NCI-H1417 treated with DMSO at 0.1 percent for 48 hours (cell line): ENCODE results near the gene BBS10.
"Not testable (repeated sequence)": the region's sequence is repeated elsewhere in the genome, so short reads cannot be mapped to it uniquely, and the experiment has no call there.

Experiments
- DNase-seq: peaks from one replicate; lab custom pipeline; 2025; lab: John Stamatoyannopoulos, UW

BBS10 gene

DNA sequence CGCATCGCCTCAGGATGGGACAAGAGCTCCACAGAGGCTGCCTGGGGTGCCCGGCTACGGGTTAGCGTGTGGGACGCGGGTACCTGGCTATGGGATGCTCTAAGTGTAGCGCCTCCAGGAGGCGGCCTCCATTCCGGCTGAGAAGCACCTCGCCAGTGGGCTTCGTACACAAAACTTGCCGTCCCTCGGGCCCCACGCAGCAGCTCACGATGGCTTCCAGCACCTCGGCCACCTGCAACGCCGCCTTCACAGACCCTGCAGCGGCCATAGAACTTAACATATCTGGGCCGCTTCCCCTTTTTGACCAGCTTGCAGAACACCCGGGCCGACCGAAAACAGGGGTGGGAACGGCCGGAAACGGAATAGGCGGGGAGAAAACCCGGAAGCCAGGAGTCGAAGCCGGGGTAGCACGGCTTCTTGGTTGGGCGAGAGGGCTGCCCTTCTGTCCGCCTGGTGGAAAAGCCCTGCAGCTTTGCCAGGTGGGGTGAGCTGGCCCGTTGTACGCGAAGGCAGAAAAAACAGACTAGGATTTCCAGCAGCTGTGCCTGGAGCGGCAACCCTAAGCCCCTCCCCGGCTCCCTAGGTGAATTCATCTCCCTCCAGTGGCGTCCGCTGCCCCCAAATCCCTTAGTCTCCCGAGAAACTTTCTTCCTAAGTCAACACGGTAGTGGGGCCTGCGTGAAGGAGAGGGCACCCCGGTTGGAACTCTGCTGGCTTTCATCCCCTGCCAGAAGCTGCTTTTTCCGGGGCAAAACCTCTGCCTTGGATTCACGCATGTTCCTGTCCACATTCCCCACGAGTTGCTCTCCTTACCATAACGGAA, at the start of gene BBS10:
Gene BBS10 (minus strand): TSS at position 337 of the 823 bp plus-strand sequence. CDS start 57 bp downstream, at position 280.
- peak; percentile 70 for DNase-seq

DNA sequence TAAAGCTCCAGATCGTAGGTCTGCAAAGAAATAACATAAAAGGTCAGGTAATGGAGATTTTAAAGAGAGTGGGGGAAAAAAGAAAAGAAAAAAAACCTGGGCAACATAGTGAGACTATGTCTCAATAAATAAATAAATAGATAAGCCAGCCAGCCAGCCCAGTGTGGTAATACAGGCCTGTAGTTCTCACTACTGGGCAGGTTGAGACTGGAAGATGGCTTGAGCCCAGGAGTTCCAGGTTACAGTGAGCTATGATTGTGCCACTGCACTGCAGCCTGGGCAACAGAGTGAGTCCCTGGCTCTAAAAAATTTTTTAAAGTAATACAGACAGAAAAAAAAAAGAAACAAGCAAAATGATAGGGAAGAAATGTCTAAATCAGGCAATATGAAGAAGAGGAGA, 43.2 kb upstream of the BBS10 start:
- no peak for DNase-seq

DNA sequence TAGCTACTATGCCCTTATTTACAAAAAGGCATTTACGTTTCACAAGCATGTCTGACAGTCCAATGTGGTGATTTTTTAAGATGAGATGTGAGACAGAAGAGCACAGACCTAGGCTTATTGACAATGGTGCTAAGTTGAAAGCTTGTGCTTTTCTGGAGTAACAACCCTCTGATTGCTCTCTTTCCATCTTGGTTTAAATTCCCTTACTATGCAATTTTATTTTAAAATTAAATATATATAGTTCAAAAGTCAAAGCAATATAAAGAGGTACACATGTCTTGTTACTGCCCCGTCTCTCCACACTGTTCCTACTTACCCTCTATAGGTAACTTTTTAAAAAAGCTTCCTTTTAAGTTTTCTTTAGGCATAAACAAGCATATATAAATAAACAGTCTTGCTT, 39.4 kb upstream of the BBS10 start:
- no peak for DNase-seq

DNA sequence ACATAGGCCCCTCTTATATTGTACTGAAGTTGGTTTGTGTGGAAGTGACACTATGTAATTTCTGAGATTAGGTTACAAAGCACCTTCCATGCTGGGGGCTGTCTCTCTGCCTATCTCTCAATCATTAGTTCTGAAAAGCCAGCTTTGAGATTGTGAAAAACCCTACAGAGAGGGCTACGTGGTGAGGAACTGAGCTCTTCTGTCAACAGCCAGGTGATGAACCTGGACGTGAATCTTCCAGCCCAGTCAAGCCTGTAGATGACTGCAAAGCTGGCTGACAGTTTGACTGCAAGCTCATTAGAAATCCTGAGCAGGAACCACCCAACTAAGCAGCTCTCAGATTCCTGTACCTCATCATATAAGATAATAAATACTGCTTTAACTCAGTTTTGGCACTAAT, 36.3 kb upstream of the BBS10 start:
- DNase-seq: no peak

DNA sequence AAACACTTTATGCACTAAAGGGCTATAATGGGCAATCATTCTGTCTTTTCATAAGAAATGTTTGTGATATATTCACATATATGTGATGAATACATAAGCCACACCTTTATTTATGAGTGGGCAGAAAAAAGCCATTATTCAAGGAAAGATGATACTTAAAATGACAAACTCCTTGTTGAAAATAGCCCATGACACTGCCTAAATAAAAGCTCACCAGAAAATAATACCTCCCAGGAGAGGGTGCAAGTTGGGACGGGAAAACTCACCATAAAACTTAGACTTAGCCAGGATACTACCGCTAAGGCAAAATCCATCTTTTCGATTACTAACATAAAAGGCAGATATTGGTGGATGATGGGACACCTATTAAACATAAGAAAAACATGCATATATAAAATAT, 35.8 kb upstream of the BBS10 start:
- DNase-seq: no peak

DNA sequence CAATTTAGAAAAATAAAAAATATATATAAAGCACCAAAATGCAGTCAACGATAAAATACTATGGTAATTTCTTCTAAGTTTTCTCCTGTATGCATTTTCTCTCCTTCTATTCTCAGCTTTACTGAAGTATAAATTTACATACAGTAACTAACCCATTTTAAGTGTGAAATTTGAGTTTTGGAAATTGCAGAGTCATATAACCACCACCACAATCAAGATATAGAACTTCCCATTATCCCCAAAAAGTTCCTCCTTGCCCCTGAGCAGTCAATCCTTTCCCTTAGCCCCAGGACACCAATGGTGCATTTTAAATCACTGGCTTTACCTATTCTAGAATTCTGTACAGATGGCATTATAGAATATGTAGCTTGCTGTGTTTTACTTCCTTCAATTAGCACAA, 31.0 kb upstream of the BBS10 start:
- no peak for DNase-seq

DNA sequence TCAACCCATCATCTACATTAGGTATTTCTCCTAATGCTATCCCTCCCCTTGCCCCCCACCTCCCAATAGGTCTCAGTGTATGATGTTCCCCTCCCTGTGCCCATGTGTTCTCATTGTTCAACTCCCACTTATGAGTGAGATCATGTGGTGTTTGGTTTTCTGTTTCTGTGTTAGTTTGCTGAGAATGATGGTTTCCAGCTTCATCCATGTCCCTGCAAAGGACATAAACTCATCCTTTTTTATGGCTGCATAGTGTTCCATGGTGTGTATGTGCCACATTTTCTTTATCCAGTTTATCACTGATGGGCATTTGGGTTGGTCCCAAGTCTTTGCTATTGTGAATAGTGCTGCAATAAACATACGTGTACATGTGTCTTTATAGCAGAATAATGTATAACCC, 28.7 kb upstream of the BBS10 start:
- not testable (repeated sequence) for DNase-seq

DNA sequence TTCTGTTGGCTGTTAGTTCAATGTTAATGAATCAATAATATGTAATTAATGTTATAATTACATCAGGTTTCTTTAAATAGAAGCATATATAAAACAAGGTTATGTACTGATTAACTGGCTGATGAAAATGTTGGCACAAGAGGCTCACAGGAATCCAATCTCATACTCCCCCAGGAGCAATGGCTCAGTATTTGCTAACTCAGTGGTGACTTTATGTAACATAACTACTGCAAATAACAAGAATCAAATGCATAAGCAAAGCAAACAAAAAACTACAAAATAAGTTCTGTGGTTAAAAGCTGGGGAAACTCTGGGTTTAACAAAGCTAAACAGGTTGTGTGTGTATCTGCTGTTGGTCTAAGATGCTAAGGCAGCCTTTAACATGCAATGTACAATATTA, 27.7 kb upstream of the BBS10 start:
- DNase-seq: no peak

DNA sequence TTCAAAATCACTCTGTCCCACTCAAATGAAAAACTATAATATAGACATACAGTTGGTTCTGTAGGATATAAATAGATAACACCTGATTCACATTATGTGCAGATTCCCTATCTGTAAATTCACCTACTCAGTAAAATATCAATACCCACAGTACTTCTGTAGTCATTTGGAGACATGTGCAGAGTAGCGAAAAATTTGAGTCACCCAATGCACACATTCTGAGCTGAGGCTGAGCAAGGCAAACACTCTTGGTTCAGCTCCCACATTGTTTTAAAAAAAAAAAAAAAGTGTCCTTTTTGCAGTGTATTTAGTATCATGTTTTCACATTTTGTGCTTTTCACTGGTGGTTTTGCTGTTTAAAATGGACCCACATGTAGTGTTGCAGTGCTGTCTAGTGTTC, 27.3 kb upstream of the BBS10 start:
- no peak for DNase-seq

DNA sequence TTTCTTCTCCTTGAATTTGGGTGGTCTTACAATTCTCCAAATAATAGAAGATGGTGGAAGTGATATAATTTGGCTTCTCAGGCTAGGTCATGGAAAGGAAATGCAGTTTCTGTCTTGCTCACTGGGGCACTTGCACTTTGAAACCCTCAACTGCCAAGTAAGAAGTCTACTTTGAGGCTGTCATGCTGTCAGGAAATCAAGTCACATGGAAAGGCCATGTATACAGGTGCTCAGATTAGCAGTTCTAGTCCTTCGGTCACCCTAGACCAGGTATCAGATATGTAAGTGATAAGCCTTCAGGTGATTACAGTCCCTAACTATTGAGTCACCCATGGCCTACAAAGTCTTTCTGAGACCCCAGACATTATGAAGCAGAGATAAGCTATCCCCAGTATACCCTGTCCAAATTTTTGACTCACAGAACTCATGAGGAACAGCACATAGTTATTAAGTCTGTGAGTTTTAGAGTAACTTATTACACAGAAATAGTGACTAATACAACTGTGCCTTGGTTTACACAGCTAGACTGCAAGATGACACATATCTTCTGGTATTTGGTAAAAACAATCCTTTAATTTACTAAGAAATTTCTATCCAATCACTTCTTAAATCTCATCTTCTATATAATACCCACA, 26.3 kb upstream of the BBS10 start:
- DNase-seq: no peak

DNA sequence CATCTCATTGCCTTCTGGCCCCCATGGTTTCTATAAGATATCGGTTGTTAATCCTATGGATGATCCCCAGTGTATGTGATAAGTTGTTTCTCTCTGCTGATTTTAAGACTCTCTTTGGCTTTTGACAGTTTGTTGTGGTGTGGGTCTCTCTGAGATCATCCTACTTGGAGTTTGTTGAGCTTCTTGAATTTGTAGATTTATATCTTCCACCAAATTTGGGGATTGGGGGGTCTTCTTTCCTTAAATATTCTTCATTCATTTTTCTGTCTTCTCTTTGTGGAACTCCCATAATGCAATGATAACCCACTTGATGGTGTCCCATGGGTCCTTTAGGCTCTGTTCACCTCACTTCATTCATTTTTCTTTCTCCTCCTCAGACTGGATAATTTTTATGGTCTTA, 20.0 kb upstream of the BBS10 start:
- DNase-seq: no peak

DNA sequence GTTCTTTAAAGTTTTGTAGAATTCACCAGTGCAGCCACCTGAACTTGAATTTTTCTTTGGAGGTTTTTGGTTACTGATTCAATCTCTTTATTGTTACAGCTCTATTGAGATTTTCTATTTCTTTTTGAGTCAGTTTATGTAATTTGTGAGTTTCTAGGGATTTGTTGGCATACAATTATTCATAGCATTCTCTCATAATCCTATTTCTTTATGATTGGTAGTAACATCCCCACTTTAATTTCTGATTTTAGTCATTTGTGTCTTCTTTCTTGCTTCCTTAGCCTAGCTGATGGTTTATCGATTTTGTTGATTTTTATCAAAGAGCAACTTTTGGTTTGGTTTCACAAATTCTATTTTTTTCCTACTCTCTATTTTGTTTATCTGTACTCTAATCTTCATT, 17.9 kb upstream of the BBS10 start:
- DNase-seq: no peak

DNA sequence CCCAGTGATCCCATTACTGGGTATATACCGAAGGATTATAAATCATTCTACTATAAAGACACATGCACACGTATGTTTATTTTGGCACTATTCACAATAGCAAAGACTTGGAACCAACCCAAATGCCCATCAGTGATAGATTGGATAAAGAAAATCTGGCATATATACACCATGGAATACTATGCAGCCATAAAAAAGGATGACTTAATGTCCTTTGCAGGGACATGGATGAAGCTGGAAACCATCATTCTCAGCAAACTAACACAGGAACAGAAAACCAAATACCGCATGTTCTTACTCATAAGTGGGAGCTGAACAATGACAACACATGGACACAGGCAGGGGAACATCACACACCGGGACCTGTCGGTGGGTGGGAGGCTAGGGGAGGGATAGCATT, 15.9 kb upstream of the BBS10 start:
- not testable (repeated sequence) for DNase-seq

DNA sequence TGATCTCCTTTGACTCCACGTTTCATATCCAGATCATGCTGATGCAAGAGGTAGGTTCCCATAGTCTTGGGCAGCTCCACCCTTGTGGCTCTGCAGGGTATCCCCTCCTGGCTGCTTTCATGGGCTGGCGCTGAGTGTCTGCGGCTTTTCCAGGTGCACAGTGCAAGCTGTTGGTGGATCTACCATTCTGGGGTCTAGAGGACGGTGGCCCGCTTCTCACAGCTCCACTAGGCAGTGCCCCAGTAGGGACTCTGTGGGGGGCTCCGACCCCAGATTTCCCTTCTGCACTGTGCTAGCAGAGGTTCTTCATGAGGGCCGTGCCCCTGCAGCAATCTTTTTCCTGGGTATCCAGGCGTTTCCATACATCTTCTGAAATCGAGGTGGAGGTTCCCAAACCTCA, 12.1 kb upstream of the BBS10 start:
- DNase-seq: no peak

DNA sequence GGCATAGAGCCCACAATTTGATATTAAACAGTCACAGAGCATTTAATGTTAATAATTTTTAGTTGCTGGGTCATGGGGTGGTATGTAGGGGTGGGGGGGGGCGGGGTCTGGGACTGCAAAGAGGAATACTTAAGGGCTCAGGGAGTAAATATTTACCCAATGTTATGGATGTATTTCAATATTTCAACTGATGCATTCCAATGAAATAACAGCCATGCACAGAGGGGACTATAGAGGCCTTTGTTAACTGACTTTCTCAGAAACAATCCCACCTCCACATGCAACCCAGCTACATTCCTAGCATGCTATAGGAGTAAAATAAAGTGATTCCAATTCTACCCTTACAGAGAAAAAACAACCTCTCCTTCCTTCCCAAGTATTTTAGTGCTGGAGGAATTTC, 7.9 kb upstream of the BBS10 start:
- no peak for DNase-seq

DNA sequence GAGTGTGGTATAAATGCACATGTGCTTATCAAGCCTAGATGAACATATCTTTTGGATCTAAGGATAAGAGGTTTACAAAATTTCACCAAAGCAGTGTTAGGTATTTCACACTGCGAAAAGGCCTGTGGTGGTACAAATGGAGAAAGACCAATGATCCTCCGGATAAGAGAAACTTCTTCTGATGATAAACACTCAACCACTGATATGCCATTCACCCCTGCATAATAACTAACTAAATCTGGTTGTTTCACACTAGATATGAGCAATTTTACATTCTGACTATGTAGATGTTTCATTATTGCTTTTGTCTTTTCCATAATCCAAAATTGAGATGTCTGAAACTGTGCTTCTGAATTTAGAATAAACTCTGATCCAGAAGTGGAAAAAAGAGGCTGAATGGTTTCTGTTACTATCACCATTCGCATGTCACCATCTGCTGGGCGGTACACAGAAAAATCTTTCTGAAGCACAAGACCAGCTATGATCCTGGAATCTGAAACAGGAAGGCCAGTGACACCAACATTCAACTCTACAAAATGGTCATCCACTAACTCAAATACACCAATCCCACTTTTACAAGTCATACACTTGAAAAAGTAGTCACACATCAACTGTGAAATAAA, 1.3 kb downstream of the BBS10 start:
- peak; percentile 4 for DNase-seq

DNA sequence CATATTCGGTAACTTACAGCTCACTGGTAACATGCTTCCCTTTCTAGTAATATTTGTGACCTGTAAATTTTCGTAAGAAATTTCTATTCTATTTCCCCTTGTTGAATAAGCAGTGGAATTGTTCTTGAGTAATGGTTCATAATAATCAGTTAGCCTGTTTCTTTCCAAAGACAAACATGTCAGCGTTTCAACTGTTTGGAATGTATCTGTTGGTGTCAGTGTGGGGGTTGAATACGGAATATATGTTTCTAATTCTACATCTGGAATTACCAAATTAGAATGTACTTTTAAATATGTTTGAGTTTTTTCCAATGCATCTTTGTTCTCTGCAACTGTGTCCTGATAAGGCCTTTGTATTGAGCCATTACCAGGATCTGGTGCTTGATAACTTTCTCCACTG, 2.0 kb downstream of the BBS10 start:
- DNase-seq: no peak

DNA sequence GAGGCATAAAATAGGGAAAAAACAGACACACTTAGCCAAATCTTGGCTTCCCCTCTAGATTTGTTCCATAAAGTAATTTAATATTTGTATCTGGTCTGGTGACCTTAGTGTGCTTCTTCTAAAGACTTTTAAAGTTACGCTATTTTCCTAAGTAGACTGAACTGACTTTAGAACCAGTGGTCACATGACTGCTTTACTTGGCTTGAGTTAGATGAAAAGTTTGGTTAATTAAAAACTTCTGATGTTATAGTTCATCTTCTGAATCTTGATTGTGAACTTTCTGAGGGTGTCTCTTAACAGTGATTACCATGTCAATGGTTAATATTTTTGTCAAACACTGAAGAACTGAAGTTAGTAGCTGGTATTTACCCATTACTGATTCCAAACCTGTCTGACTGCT, 2.6 kb downstream of the BBS10 start:
- DNase-seq: no peak

DNA sequence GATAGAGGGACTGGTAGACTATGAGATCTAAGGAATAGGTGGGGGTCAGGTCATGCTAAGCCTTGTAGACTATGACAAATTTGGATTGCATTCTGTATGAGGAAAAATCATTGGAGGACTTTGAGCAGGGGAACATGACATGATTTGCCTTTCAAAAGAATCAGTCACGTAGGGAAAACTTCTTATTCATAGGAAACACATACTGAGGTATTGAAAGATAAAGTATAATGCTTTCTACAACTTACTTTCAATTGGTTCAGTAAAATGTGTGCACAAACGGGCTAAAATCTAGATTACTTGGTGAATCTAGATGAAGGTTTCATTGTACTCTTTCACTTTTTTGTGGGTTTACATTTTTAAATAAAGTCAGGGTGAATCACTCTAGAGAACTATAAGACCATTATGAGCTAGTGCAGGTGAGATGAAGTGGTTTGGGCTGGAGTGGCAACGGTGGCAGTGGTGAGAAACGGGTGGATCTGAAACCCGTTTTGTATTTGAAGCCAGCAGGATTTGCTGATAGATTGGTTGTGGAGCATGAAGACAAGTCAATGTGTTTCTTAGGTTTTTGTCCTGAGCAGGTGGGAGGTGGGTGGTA, 6.7 kb downstream of the BBS10 start:
- no peak for DNase-seq

DNA sequence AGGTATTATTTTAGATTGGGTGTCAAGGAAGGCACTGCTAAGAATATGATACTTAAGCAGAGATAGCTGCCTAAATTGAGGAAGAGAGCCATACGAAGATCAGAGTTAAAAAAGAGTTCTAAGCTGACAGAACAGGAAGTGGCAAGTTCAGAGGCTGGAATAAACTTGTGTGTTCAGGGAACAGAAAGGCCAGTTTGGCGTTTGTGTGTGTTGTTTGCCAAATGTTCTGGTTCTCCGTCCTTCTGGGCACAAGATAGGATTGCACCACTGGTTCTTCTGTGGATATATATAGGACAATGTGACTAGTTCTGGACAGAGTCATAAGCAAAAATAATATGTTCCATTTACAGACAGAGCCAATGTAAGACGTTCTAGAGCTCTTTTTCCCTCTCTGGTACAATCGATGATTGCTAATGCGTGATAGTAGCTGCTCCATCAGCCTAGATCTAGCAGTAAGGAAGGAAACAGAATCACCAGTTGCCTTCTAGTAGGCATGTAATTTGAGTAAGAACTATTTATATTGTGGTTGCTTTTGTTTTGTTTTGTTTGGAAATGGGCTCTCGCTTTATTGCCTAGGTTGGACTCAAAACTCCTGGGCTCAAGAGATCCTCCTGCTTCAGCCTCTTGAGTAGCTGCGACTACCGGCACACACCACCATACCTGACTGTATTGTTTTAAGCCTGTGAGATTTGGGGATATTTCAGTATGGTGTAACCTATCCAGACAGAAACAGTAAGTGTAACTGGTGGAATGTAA, 7.4 kb downstream of the BBS10 start:
- DNase-seq: no peak

DNA sequence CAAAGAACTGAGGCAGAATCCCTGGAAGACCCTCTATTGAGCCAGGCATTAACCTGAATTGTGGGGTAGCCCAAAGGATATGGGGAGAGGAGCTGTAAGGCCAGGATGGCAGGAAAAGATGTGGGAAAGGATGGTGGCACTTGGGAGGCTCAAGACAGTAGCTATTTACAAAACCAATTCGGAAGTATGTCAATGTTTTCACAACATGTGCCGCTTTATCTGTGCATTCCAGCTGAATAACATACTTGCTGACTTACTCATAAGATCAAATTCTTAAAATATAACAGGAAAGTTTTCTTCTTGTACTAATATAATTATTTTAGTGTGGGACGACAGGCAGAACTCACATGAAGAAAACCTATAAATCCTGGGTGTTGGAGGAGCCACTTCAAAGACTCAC, 10.6 kb downstream of the BBS10 start:
- no peak for DNase-seq

DNA sequence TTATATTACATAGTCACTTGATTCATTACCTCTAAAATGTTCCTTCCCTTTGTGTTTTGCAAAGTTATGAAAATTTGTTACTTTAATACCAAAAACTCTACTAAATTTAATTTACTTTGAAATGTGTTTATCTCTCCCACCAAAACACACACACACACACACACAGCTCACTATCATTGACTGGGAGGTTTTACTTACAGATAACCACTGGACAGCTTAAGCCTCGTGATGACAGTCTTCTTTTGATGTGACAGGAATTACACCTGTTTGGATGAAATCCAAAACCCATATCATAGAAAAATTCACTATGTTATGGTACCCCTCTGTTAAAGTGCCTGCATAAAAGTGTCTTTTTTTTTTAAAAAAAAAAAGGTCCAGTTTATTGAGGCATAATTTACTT, 15.6 kb downstream of the BBS10 start:
- DNase-seq: no peak
